HPDE6-E6E7 (cell line): ENCODE results near the gene ZNF830.
A peak's percentile ranks its signal among the peaks of the same experiment; 100 is the strongest.
"Not testable (repeated sequence)": the region's sequence is repeated elsewhere in the genome, so short reads cannot be mapped to it uniquely, and the experiment has no call there.

Experiments used
- DNase-seq: peaks from one replicate; pipeline ENCODE4 v3.0.0; 2011; ENCODE audit warnings: missing footprints; ENCODE audit errors: extremely low spot score

ZNF830 gene, protein sequence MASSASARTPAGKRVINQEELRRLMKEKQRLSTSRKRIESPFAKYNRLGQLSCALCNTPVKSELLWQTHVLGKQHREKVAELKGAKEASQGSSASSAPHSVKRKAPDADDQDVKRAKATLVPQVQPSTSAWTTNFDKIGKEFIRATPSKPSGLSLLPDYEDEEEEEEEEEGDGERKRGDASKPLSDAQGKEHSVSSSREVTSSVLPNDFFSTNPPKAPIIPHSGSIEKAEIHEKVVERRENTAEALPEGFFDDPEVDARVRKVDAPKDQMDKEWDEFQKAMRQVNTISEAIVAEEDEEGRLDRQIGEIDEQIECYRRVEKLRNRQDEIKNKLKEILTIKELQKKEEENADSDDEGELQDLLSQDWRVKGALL

DNA sequence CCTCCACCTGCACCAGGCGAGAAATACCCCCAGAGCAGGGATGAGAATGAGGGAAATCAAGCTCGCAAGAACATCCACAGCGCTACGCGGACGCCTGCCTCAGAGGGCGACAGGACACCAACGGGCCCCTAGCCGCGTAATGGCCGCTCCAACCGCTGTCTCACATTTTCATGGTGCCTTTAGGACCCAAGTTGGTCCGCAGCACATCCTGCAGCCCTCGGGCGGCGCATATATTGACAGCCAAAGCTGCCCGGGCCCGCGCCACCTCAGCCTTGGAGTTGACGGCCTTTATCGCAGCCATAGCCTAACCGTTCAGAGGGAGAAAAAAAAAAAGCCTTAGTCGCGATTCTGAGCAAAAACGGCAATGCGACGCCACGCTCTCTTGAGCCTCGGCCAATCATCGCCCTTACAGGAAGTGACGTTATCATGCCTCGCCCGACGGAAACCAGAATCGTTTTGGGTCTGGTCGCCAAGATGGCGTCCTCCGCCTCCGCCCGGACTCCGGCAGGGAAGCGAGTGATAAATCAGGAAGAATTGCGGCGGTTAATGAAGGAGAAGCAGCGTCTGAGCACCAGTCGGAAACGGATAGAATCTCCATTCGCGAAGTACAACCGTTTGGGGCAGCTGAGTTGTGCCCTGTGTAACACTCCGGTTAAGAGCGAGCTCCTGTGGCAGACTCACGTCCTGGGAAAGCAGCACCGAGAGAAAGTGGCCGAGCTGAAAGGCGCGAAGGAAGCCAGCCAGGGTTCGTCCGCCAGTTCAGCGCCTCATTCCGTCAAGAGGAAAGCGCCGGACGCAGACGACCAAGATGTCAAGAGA is at the start of gene ZNF830, which contains the start of gene CCT6B:
ZNF830 (plus strand) TSS at position 448 of the 819 bp plus-strand sequence; CDS start at position 475, 27 bp downstream.
CCT6B (minus strand) TSS at position 368 of the 819 bp plus-strand sequence; CDS start at position 301, 67 bp downstream.
- peak; percentile 93 for DNase-seq

DNA sequence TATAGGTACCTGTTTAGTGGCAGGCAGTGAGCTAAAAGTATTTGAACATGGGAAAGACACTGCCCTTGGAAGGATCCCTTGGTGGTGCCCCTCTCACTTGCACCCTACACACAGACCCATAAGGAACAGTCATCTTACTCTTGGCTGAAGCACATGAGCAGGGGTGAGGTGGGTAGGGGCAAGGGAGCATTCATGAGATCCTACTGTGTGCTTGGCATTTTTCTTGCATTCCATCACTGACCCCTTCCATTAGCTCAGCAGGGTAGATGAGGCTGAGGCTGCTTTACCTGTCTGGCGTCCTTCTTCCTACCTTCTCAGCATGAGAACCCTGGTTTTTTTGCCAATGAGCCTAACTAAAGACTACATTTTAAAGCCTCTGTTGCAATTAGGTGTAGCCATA is 48.3 kb upstream of the ZNF830 start:
- DNase-seq, result no peak

DNA sequence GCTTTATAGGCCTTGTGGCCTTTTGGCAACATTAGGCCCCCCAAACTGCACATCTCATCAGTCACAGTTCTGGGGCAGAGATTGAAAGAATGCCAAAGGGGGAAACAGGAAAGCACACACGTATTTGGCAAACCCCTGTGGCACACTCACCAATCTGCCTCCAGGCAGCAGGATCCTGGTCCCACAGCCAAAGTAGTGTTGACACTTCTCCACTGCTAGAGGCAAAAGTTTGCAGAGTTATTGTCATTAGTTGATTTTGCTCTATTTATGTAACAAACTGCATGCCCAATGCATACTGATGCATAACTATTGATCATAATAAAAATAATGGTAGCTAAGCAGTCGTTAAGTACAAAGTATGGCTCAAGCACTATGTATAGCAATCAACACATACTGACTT is 45.2 kb upstream of the ZNF830 start:
- DNase-seq, result no peak

DNA sequence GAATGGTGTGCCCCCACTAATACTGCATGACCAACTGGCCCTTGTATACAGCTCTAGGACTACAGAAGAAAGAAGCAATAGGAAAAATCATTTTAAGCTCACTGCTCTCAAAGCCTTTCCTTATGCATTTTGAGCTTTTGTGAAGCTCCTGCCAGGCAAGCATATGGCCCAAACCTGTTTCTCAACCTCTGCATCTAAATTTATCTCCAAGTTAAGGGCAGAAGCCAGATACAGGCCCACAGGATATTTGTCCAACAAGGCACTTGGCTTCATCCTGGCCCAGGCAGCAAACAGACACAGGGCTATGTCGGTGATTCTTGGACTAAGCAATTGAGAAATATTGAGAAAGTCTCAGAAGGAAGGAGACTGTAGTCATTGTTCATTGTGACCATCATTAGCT is 44.0 kb upstream of the ZNF830 start:
- no peak for DNase-seq

DNA sequence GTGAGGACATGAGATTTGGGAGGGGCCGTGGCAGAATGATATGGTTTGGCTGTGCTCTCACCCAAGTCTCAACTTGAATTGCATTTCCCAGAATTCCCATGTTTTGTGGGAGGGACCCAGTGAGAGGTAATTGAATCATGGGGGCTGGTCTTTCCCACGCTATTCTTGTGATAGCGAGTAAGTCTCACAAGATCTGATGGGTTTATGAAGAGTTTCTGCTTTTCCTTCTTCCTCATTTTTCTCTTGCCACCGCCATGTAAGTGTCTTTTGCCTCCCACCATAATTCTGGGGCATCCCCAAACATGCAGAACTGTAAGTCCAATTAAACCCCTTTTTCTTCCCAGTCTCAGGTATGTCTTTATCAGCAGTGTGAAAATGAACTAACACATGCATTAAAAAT is 40.7 kb upstream of the ZNF830 start:
- no peak for DNase-seq

DNA sequence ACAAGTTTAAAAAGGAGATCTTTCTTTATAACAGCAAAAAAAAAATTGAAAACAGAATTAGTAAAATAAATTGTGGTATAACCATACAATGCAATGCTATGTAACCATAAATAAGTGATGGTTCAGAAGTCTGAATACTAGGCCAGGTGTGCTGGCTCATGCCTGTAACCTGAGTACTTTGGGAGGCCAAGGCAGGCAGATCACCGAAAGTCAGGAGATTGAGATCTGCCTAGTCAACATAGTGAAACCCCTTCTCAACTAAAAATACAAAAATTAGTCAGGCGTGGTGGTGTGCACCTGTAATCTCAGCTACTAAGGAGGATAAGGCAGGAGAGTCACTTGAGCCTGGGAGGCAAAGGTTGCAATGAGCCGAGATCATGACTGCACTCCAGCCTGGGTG is 34.7 kb upstream of the ZNF830 start:
- DNase-seq, result no peak

DNA sequence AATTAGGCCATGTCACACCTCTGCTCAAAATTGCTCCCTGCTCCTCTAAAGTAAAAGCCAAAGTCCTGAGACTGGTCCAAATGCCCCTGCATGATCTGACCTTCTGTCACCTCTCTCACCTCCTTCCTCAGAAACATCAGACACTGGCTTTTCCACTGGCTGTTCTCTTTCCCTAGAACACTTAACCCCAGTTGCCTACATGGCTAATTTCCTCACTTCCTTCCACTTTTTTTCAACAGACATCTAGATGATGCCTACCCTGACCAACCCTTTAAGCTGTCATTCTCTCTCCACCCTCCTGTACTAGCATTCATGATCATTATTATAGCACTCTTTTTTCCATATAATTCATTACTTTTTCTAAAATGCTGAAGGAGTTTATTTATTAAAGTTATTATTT is 31.1 kb upstream of the ZNF830 start:
- no peak for DNase-seq

DNA sequence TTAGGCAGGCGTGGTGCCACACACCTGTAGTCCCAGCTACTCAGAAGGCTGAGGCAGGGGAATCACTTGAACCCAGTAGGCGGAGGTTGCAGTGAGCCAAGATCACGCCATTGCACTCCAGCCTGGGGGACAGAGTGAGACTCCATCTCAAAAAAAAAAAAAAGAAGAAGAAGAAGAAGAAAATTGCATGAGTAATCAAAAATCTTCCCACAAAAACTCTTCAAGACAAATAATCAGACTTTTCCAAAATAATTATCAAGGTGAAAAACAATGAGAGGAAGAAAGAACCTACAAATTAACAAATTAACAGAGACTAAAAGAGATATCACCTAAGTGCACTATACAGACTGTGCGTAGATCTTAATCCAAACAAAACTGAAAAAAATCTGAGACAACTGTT is 10.6 kb upstream of the ZNF830 start:
- not testable (repeated sequence) for DNase-seq

DNA sequence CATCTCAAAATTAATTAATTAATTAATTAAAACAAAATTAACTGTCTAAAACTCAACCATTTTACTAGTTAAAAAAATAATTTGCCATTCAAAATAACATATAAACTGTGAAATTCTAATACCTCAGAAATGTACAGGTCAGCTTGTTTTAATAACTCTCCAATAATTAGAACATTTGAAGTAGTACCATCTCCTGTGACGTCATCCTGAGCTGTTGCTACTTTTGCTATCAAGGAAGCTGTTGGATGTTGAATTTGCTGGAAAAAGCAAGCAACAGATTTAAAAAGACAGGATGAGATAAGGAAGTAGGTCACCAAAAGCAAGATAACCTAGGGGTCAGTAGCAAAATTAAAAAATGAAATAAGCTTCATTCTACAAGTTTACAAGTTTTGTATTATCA is 2.9 kb upstream of the ZNF830 start:
- DNase-seq, result no peak

DNA sequence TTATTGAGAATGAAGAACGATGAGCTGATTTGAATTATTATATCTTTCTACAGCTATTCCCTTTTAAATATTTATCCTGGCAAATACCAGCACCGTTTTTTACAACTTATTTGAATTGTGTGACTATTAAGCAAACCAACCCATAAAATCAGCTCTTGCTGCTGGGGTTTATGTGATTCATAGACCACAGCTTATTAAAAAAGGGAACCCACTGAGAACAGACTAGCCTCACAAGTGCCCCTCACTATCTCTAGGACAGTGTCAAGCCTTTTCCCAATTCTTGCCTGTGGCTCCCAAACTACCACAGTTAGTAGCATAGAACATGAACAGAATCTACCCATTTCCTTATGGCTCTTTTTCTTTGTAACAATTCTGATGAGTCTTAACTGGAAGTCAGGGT is 12.8 kb downstream of the ZNF830 start:
- DNase-seq, result no peak

DNA sequence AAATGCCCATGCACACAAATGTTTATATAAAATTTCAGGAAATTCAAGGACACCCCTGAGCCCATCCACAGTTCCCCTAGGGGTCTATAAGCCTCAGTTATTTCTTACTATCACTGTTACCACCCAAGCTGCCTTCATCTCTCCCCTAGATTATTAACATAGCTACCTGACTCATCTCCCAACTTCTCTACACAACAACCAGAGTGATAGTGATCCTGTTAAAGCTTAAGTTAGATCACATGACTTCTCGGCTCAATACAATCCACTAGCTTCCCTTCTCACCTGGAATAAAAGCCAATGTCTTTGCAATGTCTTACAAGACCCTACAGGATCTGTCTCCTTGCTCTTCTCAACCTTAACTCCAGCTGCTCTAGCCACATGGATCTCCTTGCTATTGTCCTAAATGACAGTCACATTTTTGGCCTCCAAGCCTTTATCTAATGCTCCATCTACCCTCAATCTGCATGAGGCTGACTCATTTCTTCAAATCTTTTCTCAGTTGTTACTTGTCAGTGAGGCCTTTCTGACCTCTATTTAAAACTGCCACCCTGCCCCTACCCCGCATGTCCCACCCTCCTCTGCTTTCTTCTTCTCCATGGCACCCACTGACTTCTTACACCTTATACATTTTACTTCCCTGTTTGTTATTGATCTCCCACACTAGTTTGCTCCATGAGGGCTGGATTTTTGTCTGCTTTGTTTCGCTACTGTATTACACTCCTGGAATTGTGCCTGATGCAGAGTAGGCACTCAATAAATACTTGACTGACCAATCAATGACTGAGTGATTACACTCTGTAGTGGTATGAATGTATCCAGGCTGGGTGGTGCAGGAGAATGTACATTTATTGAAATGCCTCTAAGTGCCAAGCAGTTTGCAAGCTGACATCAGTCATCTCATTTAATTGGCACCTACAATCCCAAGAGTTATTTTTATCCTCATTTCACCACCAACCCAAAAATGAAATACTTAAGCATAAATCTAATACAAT is 13.8 kb downstream of the ZNF830 start:
- DNase-seq, result no peak

DNA sequence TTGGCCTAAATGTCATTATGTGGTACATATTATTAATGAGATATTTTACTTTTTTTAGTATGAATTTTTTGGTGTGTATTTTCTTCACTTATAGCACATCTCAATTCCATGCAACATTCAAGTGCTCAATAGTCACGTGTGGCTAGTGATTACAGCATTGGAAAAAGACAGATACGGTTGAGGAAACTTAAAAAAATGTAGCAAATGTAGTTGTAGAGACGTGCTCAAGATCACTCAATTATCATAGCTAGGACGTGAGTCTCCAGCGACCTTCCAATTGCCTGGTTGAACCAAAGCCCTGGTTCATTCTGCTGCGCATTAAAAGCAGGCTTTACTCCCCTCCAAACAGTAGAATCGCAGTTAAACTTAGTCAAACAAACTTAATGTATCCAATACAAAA is 17.8 kb downstream of the ZNF830 start:
- DNase-seq, result no peak

DNA sequence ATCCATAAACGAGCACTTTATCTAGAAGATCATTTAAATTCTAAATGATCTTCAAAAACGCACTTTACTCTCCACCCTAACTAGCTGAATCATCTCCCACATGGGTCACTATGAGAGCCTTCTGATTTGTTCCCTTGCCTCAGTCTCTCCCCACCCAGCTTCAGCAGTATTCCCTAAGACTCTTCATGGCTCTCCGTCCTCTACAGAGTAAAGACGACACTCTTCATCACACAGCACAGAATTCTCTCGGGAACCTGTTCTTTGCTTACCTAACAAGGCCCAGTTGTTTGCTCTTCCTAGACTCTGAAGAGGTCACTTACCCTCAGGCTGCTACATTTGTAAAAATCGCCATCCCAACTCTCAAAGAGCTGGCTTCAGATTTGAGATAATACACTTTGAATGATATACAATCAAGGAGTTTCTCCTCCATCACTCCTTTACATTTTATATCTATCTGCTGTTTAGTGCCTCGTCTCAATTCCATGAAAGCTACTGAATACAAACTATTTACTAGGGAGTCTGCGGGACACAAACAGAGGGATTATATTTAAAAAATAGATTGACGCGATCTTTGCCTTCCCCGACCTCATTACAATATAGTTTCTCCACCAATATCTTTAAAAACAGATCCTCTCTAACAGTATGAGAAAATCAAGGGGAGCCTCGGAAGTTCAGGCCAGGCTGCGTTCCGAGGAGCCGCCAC is 18.5 kb downstream of the ZNF830 start:
- no peak for DNase-seq

DNA sequence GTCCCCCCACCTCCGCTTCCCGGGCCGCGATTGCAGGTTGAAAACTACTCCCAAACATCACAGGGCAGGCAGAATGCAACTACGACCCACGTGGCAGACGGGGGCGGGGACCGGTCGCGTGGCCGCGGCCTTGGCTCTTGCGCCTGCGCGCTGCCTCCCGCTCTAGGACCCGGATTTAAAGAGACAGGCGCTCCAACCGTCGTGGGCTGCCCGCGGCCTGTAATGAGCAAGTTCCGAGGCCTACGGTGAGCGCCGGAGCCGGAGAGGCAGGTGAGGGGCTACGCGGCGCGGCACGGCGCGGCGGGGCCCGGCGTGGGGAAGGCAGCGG is 19.0 kb downstream of the ZNF830 start, which contains the start of gene LIG3:
LIG3 (plus strand) TSS at position 160 of the 328 bp plus-strand sequence. CDS start 2,494 bp downstream, outside the sequence.
- peak; percentile 97 for DNase-seq

DNA sequence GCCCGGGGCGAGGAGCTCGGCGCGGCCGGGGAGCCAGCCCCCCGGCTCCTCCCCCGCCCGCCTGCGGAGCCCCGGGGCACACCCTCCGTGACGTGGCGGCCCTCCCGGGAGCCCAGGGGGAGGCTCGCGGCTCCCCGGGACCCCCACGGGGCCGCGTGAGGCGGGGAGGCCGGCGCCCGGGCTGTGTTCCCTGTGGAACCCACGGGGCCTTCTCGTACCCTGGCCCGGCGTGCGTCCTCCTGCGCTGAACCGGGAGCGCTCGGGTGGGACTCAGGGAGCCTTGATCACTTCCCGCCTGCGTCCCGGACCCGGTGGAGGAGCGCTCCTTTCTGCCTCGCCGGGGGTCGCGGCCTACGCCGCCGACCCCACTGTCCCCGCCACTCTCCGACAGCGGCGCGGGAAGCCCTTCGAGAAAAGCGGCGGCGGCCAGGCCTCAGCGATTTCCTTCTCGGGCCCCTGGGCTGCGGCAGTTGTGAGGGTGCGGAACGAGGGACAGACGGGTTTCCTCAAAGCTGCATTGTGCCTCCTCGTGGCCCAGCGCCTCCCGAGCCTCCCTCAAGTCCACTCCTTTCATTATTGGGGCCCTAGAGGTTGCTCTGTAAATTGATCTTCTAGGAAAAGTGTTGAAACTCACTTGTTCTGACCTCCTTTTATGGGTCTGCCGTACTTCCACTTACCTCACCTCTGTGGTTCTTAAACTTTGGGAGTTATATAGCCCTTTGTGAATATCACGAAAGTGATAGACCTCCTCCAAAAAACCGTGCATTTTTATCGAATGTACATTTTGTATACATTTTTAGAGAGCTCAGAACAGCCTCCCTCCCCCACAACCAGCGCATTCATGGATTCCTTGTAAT is 19.6 kb downstream of the ZNF830 start:
- peak; percentile 86 for DNase-seq

DNA sequence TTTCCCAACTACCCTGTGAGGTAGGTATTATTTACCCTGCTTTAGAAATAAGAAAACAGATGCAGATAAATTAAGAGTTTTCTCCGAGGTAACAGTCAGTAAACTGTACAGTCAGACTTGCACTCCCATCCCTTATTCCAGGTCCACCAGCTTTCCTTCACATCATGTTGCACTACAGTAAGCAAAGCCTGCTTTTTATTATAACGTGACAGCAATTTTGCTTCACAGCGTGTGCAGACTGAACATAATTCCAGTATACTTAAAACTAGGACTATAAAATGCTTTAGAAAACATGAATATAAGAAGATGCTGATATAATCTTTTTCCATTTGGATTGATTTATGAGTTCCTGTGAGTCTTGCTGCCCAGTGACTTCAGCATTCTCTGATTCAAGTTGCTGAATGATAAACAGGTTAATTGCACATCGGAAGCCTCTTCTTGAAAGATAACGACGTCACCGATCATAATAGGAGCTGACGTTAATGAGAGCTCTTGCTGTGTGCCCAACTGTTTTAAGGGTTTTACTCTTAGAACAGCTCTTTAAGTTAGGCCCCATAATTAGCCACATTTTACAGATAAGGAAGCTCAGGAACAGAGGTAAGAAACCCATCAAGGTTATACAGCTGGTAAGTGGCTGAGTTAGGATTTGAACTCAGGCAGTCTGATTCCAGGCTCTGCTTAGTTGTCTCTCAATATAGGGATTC is 20.4 kb downstream of the ZNF830 start:
- DNase-seq, result no peak

DNA sequence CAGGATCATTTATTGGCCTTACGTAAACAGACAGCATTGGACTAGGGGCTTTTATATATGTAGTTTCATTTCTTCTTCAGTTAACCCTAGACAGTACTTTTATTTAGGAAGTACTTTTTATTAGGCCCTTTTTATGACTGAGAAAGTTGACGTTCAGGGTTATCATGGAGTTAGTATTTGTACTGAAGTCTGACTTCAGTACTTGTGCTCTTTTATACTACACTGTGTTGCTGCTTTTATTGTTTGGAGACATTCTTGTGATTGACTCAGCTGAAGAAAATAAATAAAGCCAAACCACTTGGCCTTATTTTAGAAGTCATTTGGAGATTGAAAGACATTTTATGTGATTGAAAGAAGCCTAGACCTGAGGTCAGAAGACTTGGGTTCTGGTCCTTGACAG is 25.9 kb downstream of the ZNF830 start:
- DNase-seq, result no peak

DNA sequence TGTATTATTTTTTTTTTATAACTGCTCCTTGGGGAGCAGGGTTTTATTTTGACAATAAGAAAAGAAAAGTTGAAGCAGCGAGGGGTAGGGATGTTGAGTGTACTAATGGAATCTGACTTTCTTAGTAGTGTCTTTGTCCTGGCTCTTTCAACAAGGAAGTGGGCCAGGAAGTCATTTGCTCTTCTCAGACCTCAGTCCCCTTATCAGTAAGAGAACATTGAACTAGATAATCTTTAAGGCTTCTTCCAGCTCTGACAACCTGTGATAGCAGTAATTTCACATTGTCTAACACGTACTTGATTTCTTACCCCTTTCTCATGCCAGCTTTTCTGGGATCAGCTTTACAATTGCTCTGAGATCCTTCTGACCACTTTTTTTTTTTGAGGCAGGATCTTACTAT is 27.3 kb downstream of the ZNF830 start:
- DNase-seq, result no peak

DNA sequence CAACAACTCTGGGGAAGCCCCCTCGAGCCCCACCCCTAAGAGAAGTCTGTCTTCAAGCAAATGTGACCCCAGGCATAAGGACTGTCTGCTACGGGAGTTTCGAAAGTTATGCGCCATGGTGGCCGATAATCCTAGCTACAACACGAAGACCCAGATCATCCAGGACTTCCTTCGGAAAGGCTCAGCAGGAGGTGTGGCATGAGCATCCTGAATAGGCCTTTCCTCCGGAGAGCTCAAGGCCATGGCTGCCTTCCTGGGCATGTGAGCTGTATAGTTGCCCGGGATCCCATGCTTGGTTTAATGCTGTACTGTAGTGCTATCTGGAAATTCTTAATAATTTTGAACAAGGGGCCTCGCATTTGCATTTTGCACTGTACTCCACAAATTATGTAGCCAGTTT is 28.1 kb downstream of the ZNF830 start:
- DNase-seq, result no peak
